Nephron (organoid): ENCODE measurements around the gene MS4A10.
A peak's percentile ranks its signal among the peaks of the same experiment; 100 is the strongest.

Experiments used
- H3K27ac Mint-ChIP-seq, 3 experiments: 2 replicates each; pipeline ENCODE4 v1.8.0; 2020; ENCODE audit warnings: mixed read lengths in 3 of 3, mild to moderate bottlenecking in 2 of 3, moderate library complexity in 1 of 3
- H3K27me3 Mint-ChIP-seq: 2 replicates; pipeline ENCODE4 v1.8.0; 2021; ENCODE audit warnings: low read depth, mild to moderate bottlenecking, moderate library complexity, mixed read lengths
- H3K36me3 Mint-ChIP-seq: 2 replicates; pipeline ENCODE4 v1.8.0; 2020; ENCODE audit warnings: low read depth, mixed read lengths
- H3K4me1 Mint-ChIP-seq: 2 replicates; pipeline ENCODE4 v1.8.0; 2020; ENCODE audit warnings: mixed read lengths
- H3K4me3 Mint-ChIP-seq, 3 experiments: 2 replicates each; pipeline ENCODE4 v1.8.0; 2020; ENCODE audit warnings: mild to moderate bottlenecking in 3 of 3, mixed read lengths in 3 of 3, moderate library complexity in 2 of 3
- H3K9me3 Mint-ChIP-seq: 2 replicates; pipeline ENCODE4 v1.8.0; 2020; ENCODE audit warnings: mixed read lengths
- CTCF ChIP-seq, 3 experiments: fragments of 200-600 bp; sonication (generic); IDR thresholded peaks; one replicate each; pipeline ENCODE4 v1.5.0; 2021; ENCODE audit warnings: antibody characterized with exemption in 3 of 3; ENCODE audit not compliant: unreplicated experiment in 3 of 3

The MS4A10 gene

GRCh38 chr11:60767388-60767811 lies 17.7 kb upstream of the MS4A10 start:
- peak; percentile 29 to 39 (median 36) for TF ChIP-seq CTCF (IDR thresholded peaks at IDR 0.05; ENCODE audit: unreplicated experiment in 3 of 3)
- Mint-ChIP-seq H3K9me3 (peaks cover 3% of the 10 kb centered on the region), H3K36me3 (no peaks in the 10 kb centered on the region), H3K4me3 (no peak overlapping the region), H3K4me1 (peaks cover 34% of the 10 kb centered on the region), H3K27me3 (peaks cover 22% of the 10 kb centered on the region), H3K27ac (no peak overlapping the region)

GRCh38 chr11:60768202-60768601 lies 16.9 kb upstream of the MS4A10 start:
- Mint-ChIP-seq H3K27me3 (peaks cover 23% of the 10 kb centered on the region), H3K4me3 (no peak overlapping the region), H3K36me3 (no peaks in the 10 kb centered on the region), H3K27ac (no peak overlapping the region), H3K4me1 (peaks cover 31% of the 10 kb centered on the region), H3K9me3 (peaks cover 3% of the 10 kb centered on the region)
- TF ChIP-seq CTCF (IDR thresholded peaks at IDR 0.05; ENCODE audit: unreplicated experiment in 3 of 3): no peak

- Mint-ChIP-seq H3K27ac (no peak overlapping the region), H3K27me3 (peaks cover 26% of the 10 kb centered on the region), H3K4me1 (peaks cover 27% of the 10 kb centered on the region), H3K36me3 (no peaks in the 10 kb centered on the region), H3K4me3 (no peak overlapping the region), H3K9me3 (peaks cover 2% of the 10 kb centered on the region)
- no peak for TF ChIP-seq CTCF (IDR thresholded peaks at IDR 0.05; ENCODE audit: unreplicated experiment in 3 of 3)
Observed at GRCh38 chr11:60769273-60769672, 15.9 kb upstream of the MS4A10 start.

GRCh38 chr11:60769811-60770210 lies 15.3 kb upstream of the MS4A10 start:
- Mint-ChIP-seq H3K27me3 (peaks cover 31% of the 10 kb centered on the region), H3K4me3 (no peak overlapping the region)

GRCh38 chr11:60771146-60771545 lies 14.0 kb upstream of the MS4A10 start:
- Mint-ChIP-seq H3K27ac (no peak overlapping the region), H3K36me3 (no peaks in the 10 kb centered on the region), H3K9me3 (no peaks in the 10 kb centered on the region), H3K4me1 (peaks cover 26% of the 10 kb centered on the region), H3K4me3 (no peak overlapping the region), H3K27me3 (peaks cover 27% of the 10 kb centered on the region)
- TF ChIP-seq CTCF (IDR thresholded peaks at IDR 0.05; ENCODE audit: unreplicated experiment in 3 of 3): no peak

More at GRCh38 chr11:60769811-60770210, 15.3 kb upstream of the MS4A10 start:
- Mint-ChIP-seq H3K9me3 (no peaks in the 10 kb centered on the region), H3K27ac (no peak overlapping the region), H3K36me3 (no peaks in the 10 kb centered on the region), H3K4me1 (peaks cover 25% of the 10 kb centered on the region)
- no peak for TF ChIP-seq CTCF (IDR thresholded peaks at IDR 0.05; ENCODE audit: unreplicated experiment in 3 of 3)

- H3K27me3 Mint-ChIP-seq: peaks cover 24% of the 10 kb centered on the region
- no peaks in the 10 kb centered on the region for H3K9me3 Mint-ChIP-seq
- no peak for TF ChIP-seq CTCF (IDR thresholded peaks at IDR 0.05; ENCODE audit: unreplicated experiment in 3 of 3)
- no peaks in the 10 kb centered on the region for H3K36me3 Mint-ChIP-seq
- H3K4me1 Mint-ChIP-seq: peaks cover 25% of the 10 kb centered on the region
- H3K4me3 Mint-ChIP-seq: no peak overlapping the region
- no peak overlapping the region for H3K27ac Mint-ChIP-seq
Observed at GRCh38 chr11:60771879-60772525, 13.1 kb upstream of the MS4A10 start.
